Fibroblast of lung (primary cell): Measurements from ENCODE around the gene PRKCD.

Experiments
- EZH2 ChIP-seq: IDR thresholded peaks from 2 replicates; pipeline ENCODE4 v1.5.1; 2012; ENCODE audit warnings: low read length, control low read depth, mild to moderate bottlenecking; ENCODE audit errors: missing control alignments
- TF ChIP-seq, protein P1 (sequence below), 2 donors: IDR thresholded peaks in 1 of 2; conservative IDR thresholded peaks in 1 of 2; 1 replicate in 1 of 2; 2 replicates in 1 of 2; pipeline ENCODE4 v1.5.1; 2011 to 2012; ENCODE audit warnings: low read length in 2 of 2, control low read depth in 1 of 2, inconsistent platforms in 1 of 2, low read depth in 1 of 2, mild to moderate bottlenecking in 1 of 2

DNA sequence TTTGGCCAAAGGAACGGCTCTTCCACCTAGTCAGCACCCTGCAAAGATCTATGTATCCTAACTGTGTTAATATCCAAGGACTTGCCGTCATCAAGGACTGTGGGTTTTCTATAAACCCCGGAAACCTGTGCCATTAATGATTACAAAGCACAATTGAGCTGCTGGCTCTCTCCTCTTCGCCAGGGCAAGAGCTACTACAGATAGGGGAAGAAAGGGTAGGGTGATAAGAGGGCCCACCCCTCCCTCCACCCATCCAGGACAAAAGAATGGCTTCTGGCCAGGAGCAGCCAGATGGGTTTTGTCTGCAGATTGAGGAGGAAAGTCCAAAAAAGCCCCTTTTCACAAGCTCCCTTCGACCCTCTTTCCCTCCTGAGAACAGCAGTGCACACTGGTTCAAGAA lies 40.7 kb upstream of the PRKCD start:
- TF ChIP-seq, protein P1, sequence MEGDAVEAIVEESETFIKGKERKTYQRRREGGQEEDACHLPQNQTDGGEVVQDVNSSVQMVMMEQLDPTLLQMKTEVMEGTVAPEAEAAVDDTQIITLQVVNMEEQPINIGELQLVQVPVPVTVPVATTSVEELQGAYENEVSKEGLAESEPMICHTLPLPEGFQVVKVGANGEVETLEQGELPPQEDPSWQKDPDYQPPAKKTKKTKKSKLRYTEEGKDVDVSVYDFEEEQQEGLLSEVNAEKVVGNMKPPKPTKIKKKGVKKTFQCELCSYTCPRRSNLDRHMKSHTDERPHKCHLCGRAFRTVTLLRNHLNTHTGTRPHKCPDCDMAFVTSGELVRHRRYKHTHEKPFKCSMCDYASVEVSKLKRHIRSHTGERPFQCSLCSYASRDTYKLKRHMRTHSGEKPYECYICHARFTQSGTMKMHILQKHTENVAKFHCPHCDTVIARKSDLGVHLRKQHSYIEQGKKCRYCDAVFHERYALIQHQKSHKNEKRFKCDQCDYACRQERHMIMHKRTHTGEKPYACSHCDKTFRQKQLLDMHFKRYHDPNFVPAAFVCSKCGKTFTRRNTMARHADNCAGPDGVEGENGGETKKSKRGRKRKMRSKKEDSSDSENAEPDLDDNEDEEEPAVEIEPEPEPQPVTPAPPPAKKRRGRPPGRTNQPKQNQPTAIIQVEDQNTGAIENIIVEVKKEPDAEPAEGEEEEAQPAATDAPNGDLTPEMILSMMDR (conservative IDR thresholded peaks at IDR 0.05 in 1 of 2, IDR thresholded peaks at IDR 0.05 in 1 of 2; ENCODE audit: low read depth in 1 of 2, low read length in 2 of 2) = no peak
- no peak for TF ChIP-seq EZH2
